ENCODE measurements around the gene OR51V1.

DNA sequence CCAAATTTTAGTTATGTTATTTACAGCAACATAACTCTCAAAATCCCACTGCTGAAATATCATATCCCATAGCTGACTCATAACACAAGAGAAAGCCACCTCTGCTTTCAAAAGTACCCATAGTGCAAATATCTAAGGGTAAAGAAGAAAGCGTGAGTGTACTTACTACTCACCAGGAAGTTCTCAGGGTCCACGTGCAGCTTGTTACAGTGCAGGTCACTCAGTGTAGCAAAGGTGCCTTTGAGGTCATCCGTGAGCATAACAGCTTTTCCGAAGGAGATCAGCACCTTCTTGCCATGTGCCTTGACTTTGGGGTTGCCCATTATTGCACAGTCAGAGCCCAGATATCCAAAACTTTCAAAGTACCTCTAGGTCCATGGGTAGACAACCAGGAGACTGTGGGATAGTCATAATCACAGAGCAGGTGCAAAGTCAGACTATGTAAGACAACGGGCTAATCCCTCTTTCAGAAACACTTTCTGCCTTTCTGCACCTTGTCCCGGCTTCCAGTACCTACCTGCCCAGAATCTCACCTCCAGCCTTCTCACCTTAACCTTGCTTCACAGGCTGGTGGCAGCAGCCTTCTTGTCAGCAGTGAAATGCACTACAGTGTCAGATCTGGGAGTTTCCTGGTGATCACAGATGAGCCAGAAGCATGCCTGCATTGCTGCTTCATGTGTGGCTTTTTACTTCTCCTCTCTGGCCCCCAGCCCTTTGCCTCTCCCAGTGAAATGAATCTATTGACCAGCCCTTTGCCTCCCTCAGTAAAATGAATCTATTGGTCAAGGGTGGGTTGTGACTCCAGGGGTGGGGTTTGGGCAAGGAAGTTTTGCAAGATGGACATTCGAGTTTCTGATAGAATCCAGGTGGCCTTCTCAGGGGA is 42.7 kb upstream of the OR51V1 start:
- TF ChIP-seq, protein P1, sequence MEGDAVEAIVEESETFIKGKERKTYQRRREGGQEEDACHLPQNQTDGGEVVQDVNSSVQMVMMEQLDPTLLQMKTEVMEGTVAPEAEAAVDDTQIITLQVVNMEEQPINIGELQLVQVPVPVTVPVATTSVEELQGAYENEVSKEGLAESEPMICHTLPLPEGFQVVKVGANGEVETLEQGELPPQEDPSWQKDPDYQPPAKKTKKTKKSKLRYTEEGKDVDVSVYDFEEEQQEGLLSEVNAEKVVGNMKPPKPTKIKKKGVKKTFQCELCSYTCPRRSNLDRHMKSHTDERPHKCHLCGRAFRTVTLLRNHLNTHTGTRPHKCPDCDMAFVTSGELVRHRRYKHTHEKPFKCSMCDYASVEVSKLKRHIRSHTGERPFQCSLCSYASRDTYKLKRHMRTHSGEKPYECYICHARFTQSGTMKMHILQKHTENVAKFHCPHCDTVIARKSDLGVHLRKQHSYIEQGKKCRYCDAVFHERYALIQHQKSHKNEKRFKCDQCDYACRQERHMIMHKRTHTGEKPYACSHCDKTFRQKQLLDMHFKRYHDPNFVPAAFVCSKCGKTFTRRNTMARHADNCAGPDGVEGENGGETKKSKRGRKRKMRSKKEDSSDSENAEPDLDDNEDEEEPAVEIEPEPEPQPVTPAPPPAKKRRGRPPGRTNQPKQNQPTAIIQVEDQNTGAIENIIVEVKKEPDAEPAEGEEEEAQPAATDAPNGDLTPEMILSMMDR (IDR thresholded peaks at IDR 0.05; ENCODE audit: low read length) = no peak
- no peak for TF ChIP-seq EZH2 (IDR thresholded peaks at IDR 0.05; ENCODE audit: borderline replicate concordance, low read length)
